Skeletal muscle cell (primary cell): ENCODE results near the gene RBM41.
"Not testable (repeated sequence)": the region's sequence is repeated elsewhere in the genome, so short reads cannot be mapped to it uniquely, and the experiment has no call there.

Experiments used
- DNase-seq: peaks from one replicate; pipeline ENCODE4 v3.0.0-alpha.2; 2010; ENCODE audit warnings: low read depth
- H3K4me3 ChIP-seq: 2 replicates; pipeline ENCODE4 v1.5.1; 2011; ENCODE audit warnings: low read depth, mild to moderate bottlenecking, control low read depth, low read length, moderate library complexity

RBM41 gene

DNA sequence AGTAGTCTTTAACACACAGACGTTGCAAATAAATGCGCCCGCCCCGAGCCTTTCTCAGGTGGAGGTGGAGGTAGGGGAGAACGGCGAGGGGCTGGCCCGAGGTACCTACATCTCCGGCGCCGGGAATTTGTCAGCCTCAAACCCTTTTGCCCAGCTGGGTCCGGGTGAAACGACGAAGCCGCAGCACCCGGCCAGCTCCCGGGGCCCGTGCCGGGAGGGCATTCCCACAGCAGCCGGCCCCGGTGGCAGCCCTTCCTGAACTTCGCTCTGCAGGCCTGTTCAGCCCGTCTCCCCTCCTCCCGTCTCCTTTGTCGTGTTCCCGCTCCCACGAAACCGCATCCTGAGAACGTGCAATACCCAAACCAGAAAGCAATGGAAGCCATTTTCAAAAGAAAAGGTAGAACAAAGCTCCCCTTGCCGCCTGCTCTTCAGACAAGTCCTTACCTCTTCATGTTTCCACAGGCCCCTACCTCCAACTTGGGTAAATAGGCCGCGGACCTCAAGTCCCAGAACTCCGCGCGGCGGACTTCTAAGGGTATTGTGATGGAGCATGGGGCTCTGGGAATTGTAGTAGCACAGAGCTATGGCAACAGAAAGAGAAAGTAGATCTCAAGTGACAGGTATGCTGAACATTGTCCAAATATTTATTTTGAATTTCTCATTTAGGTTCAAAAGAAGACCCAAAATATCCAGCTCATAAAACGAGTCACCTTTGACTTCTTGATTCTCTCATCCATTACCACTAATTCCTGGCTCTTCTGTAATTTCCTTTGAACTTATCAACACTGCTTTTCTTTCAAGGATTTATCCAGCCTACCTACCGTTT lies at the start of gene RBM41:
TSS of gene RBM41 (minus strand) at position 501 of the 826 bp plus-strand sequence. CDS start at position 452, 49 bp downstream.
- peak; percentile 33 for DNase-seq
- peak within 1 kb of the TSS; percentile 58 for H3K4me3 ChIP-seq

DNA sequence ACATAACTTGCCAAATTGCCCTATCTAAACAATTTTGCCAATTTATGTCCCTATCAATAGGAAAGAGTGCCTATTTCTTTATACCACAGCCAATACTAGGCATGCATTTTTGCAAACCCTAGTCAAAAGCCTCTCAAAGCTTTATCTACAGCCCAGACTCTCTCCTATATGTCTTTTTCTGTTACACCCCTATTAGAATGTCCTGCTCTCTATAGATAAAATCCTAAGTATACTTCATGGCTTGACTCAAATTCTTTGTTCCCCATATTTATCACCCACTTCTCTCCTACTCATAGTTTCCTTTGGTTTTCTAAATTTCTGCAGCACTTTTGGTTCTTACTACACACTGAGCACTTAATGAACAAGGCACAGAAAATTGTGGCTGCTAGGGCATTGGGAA lies 49.6 kb upstream of the RBM41 start:
- no peak for DNase-seq
- no peak overlapping the region for H3K4me3 ChIP-seq

DNA sequence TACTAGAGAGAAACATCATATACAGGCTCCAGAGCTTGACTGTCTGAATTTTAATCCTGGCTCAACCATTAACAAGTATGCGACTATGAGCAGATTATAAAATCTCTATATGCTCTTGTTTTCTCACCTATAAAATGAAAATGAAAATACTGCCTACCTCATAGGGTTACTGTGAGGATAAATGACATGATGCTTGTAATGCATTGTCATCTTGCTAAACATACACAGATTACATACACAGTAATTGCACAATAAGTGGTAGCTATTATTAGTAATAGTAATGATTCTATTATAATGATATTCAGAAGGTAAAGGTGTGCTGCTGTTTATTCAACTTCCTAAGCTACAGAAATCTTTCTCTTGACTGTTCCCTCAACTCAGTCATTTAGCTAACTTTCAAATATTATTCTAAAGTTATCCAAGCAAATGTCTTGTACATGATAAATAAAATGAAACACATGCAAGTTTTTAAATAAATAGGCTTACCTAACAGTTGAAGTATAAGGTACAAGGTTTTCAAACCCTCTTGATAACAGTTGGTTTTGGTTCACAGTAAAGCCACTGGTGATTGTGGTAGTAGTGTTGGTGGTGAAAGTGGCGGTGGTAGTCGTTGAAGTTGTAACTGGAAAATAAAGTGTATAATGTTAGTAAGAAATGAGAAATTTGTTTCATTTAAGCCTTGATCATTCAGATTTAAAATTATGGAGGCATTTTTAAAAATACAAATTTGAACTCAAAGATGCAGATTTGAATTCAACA lies 48.7 kb upstream of the RBM41 start:
- H3K4me3 ChIP-seq, result no peak overlapping the region
- no peak for DNase-seq

DNA sequence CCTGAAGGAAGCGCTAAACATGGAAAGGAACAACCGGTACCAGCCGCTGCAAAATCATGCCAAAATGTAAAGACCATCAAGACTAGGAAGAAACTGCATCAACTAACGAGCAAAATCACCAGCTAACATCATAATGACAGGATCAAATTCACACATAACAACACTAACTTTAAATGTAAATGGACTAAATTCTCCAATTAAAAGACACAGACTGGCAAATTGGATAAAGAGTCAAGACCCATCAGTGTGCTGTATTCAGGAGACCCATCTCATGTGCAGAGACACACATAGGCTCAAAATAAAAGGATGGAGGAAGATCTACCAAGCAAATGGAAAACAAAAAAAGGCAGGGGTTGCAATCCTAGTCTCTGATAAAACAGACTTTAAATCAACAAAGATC lies 39.0 kb upstream of the RBM41 start:
- not testable (repeated sequence) for H3K4me3 ChIP-seq, DNase-seq

DNA sequence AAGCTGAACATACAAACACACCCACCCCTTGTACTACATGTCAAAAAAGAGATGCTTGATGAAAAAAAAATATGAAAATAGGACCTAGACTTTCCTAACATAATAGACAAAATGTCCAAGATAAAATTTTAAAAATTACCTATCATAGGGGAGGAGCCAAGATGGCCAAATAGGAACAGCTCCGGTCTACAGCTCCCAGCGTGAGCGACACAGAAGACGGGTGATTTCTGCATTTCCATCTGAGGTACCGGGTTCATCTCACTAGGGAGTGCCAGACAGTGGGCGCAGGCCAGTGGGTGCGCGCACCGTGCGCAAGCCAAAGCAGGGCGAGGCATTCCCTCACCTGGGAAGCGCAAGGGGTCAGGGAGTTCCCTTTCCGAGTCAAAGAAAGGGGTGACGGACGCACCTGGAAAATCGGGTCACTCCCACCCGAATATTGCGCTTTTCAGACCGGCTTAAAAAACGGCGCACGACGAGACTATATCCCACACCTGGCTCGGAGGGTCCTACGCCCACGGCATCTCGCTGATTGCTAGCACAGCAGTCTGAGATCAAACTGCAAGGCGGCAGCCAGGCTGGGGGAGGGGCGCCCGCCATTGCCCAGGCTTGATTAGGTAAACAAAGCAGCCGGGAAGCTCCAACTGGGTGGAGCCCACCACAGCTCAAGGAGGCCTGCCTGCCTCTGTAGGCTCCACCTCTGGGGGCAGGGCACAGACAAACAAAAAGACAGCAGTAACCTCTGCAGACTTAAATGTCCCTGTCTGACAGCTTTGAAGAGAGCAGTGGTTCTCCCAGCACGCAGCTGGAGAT lies 37.2 kb upstream of the RBM41 start:
- H3K4me3 ChIP-seq, DNase-seq: not testable (repeated sequence)

DNA sequence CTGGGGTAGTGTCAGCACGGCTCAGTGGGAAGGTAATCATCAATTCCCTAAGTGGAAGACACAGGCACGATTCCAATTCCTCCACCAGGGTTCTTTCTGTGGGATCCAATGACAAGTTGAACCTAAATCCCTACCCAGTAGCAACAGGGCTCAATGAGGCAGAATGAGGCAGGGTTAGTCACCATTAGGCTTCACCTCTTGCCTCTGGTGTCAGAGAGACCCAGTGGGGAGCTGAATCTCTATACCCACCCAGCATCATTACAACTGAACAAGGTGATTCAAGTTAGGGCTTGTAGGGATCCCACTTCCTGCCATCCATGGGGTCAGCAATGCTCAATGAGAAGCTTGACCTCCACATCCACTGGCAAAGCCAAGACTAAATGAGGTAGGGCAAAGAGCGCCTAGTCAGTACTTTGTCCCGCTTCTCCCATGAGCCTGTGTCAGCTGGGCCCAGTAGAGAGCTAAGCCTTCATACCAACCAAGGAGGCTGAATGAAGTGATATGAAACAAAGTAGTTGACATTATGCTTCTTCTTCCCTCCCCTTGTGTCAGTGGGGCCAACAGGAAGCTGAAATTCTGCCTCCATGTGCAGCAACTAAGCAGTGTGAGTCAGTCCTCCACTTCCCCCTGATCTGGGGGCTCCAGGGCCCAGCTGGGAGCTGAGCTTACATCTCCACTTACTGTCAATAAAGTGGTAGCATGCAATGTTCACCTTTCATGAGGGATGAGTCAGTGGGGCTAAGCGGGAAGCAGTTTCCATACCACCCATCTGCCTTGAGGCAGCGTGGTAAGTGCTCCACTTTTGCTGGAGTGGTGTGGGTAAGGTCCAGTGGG lies 36.4 kb upstream of the RBM41 start:
- no peak overlapping the region for H3K4me3 ChIP-seq
- peak; percentile 38 for DNase-seq

DNA sequence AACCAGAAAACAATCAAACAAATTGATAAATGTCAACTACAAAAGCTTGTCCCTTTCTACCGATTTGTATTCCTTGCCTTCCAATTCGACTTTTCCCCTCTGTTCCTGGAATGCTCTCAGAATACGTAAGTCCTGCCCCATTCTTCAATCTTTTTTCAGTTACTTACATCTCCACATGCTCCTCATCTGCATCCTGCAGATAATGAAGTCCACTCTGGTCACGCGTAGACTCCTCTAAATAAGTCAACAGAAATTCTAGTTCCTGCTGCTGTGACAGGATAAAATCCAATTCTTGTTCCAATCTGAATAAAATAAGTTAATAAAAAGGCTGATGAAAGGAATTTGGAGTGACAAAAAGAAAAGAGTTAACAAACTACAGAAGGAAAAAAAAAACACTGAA lies 34.4 kb upstream of the RBM41 start:
- DNase-seq, result no peak
- no peak overlapping the region for H3K4me3 ChIP-seq

DNA sequence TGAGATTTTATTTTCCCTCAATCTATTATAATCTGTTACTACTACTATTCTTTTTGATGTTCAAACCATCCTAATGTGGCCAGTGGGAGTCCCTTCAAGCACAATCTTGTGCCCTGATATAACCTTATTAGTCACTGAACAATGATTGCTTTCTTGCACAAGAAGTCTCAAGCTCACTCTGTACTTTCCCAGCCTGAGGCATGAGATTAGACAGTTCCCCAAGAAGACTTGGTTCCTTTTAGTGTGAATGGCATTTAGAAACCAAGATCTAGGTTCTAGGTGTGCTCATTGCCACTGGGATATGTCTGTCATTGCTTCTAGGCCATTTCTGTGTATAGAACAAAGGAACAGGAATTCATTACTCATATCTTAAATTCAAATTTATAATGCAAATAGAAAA lies 28.0 kb upstream of the RBM41 start:
- no peak overlapping the region for H3K4me3 ChIP-seq
- DNase-seq, result peak; percentile 26

DNA sequence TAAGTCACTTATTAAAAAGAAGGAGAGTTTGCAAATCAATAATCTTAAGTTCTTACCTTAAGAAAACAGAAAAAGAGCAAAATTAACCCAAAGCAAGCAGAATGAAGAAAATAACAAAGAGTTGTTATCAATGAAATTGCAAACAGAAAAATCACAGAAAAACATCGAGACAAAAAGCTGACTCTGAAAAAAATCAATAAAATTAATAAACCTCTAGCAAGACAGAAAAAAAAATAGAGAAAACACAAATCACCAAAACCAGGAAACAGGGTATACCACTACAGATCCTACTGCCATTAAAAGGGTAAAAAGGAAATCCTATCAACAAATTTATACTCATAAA lies 17.3 kb upstream of the RBM41 start:
- no peak overlapping the region for H3K4me3 ChIP-seq
- no peak for DNase-seq

DNA sequence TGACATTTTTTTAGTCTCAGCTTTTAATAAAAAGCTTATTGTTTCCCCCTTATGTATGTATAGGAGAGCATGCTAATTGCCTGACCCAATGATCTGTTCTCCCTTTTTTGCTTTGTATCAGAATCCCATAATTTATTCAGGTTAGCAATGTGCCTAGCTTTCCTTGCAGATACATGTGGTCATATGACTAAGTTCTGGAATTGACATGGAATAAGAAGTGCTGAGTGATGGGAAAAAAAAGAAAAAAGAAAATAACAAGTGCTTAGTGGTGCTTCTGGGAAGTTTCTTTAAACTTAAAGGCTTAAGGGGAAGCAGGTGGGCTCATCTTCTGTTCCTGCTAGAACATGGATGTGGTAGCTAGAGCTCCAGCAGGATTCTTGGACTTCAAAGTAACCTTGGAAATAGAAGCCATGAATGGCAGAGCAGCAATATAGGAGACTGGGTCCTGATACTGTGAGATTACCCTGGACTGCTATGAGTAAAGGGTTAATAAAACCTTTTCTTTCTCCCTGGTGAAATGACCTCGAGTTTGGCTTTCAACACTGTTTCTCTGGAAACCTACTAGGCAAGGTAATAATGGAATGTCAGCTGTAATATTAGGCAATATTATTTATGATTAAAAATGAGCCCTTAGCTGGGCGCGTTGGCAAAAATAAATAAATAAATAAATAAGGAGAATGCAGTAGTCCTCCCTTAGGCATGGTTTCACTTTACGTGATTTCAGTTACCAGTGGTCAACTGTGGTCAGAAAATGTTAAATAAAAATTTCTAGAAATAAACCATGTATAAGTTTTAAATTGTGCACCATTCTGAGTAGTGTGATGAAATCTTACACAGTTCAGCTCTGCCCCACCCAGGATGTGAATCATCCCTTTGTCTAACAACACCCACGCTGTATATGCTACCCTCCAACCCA lies 16.7 kb upstream of the RBM41 start:
- DNase-seq, result peak; percentile 45
- no peak overlapping the region for H3K4me3 ChIP-seq

DNA sequence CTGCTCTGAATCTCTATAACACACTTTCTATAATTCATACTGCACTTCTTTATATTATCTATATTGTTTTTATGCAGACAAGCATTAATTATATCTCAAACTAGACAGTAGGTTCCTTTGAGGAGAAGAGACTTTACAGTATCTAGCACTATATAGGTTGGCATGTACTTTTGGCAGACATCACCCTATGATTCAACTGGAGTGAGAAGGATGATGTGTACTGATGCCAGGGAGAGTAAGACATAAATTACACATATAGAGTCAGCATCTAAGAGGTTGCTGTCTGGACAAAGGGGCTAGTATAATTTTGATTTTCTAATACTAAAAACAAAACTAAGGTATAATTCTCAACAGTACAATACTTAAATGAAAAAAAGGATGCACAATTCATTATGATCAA lies 5.1 kb upstream of the RBM41 start:
- DNase-seq, result peak; percentile 4
- no peak overlapping the region for H3K4me3 ChIP-seq

DNA sequence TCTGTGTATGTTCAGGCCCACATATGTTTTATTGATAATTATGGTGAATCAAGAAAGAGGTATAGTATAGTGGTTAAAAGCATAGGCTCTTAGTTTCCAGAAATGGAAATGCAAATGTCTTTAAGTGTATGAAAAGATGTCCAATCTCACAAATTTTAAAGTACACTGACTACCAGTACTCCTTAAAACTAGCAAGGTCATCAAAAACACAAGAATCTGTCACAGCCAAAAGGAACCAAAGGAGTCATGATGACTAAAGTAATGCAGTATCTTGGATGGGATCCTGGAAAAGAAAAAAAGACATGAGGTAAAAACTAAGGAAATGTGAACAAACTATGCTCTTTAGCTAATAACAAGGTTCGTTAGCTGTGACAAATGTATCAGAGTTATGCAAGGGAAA lies 661 bp upstream of the RBM41 start:
- H3K4me3 ChIP-seq, result no peak overlapping the region
- DNase-seq, result no peak

DNA sequence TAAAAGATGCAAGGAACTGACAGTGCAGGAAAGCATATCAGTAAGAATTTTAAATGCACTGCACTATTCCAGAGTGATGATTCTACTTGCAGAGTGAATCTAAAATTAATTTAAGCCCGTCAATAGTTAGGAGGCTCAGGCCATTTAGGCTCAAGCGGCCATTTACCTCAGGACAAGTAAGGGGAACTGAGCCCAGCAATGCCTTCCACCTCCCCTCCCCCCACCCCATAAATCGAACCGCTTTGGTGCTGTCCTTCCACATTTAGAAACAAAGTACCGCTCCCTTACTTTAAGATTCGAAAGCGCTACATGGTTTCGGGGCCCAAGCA lies 665 bp downstream of the RBM41 start:
- peak overlapping the region; percentile 58 for H3K4me3 ChIP-seq
- no peak for DNase-seq

DNA sequence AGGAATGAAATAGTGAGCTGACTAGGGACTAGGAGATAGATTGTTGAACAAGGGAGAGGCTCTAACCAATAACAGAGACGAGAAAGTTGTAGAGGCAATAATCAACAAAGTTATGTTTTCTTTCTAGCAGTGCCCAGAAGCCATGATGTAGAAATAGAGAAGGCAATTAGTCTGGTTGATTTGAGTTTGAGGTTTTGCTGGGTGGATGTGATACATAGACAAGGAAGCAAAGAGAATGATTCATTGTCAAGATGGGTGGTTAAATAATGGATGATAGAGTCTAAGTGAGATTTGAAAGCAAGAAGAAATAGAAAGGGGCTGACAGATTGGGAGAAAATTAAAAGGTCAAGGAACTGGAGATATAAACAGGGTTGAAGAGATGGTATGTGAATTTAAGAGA lies 11.2 kb downstream of the RBM41 start:
- no peak overlapping the region for H3K4me3 ChIP-seq
- DNase-seq, result no peak

DNA sequence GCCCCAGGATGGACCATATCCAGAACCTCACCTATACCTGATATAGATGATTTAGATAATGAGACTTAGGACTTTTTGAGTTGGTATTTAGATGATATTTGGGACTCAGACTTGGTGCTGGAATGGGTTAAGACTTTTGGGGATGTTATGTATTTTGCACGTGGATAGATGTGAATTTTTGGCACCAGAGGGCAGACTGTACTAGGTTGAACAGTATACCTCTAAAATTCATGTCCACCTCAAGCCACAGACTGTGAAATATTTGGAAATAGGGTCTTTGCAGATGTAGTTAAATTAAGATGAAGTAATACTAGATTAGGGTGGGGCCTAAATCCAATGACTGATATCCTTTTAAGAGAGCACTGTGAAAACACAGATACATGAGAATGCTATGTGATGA lies 15.6 kb downstream of the RBM41 start:
- H3K4me3 ChIP-seq, result no peak overlapping the region
- no peak for DNase-seq

DNA sequence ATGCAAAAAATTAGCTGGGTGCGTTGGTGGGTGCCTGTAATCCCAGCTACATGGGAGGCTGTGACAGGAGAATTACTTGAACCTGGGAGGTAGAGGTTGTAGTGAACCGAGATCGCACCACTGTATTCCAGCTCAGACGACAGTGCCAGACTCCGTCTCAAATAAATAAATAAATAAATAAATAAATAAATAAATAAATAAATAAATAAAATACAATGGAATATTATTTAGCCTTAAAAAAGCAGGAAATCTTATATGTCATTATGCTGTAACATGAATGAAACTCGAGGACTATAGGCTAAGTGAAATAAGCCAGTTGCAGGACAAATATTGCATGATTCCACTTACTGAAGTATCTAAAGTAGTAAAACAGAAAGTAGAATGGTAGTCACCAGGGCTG lies 42.5 kb downstream of the RBM41 start:
- DNase-seq, result no peak
- H3K4me3 ChIP-seq, result no peak overlapping the region

DNA sequence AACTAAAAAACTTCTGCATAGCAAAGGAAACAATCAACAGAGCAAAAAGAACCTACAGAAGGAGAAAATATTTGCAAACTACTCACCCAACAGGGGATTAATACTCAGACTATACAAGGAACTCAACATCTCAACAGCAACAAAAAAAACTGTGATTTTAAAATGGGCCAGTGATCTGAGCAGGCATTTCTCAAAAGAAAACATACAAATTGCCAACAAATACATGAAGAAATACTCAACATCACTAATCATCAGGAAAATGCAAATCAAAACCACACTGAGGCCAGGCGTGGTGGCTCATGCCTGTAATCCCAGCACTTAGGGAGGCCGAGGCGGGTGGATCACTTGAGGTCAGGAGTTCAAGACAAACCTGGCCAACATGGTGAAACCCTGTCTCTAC lies 60.9 kb downstream of the RBM41 start:
- DNase-seq, H3K4me3 ChIP-seq: not testable (repeated sequence)

DNA sequence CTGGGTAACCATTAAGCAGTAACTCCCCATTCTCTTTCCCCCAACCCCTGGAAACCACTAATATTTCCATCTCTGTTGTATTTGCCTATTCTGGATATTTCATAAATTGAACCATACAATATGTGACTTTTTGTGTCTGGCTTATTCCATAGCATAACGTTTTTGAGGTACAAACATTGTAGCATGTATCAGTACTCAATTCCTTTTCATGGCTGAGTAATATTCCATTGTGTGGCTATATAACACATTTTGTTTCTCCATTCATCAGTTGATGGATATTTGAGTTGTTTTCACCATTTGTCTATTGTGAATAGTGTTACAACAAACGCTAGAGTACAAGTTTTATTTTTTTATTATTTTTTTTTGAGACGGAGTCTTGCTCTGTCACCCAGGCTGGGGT lies 63.6 kb downstream of the RBM41 start:
- DNase-seq, result no peak
- H3K4me3 ChIP-seq, result no peak overlapping the region
